ENCODE measurements around the gene BRAT1. TPM values are rescaled to one million over a fixed set of nuclear protein-coding genes. Genes with fewer than 3 reads are reported as not detected.

The BRAT1 gene
- total RNA-seq, 1 experiment from 2014 or later, result 50.0 TPM

- no peak for ATAC-seq
- H3K36me3 Mint-ChIP-seq, result peaks cover 51% of the 10 kb centered on the region
- ChIA-PET CTCF (interaction anchor here (1.4 kb wide), 1 partner anchor 135 kb away, joined by 3 read pairs; no protein-coding TSS in a partner anchor), POLR2A (interaction anchor here (0.7 kb wide), 1 partner anchor 53 kb away, joined by 4 read pairs; no protein-coding TSS in a partner anchor)
- no peaks in the 10 kb centered on the region for H3K9me3 Mint-ChIP-seq
- no peak overlapping the region for H3K27ac Mint-ChIP-seq
- DNase-seq (ENCODE audit: low spot score), result no peak
- H3K4me3 Mint-ChIP-seq, result no peak overlapping the region
- H3K27me3 Mint-ChIP-seq (ENCODE audit: low read depth), result no peaks in the 10 kb centered on the region
- TF ChIP-seq IRF2 (CRISPR knock-in tag; IDR thresholded peaks at IDR 0.05; ENCODE audit: borderline replicate concordance, low read depth), result no peak
- TF ChIP-seq JAZF1 (CRISPR knock-in tag; IDR thresholded peaks at IDR 0.05), result no peak
- no peak for TF ChIP-seq ZNF532 (CRISPR knock-in tag; IDR thresholded peaks at IDR 0.05; ENCODE audit: borderline replicate concordance)
- TF ChIP-seq ZNF121 (CRISPR knock-in tag; IDR thresholded peaks at IDR 0.05), result peak; percentile 55; the same call in 1 of the 2 replicates
- no peak for TF ChIP-seq CBFB (CRISPR knock-in tag; IDR thresholded peaks at IDR 0.05; ENCODE audit: low read depth)
- no peak for TF ChIP-seq E2F1 (CRISPR knock-in tag; IDR thresholded peaks at IDR 0.05)
- TF ChIP-seq ZNF317 (CRISPR knock-in tag; IDR thresholded peaks at IDR 0.05; ENCODE audit: borderline replicate concordance, low read depth), result no peak
- TF ChIP-seq TEAD1 (CRISPR knock-in tag; IDR thresholded peaks at IDR 0.05), result no peak
- TF ChIP-seq ETV6 (CRISPR knock-in tag; IDR thresholded peaks at IDR 0.05), result no peak
- 0 out of 2 replicates have a peak, but pooled peaks have one; percentile 47 for TF ChIP-seq FOXP1 (CRISPR knock-in tag; IDR thresholded peaks at IDR 0.05; ENCODE audit: borderline replicate concordance)
- no peak for TF ChIP-seq GRHL2 (CRISPR knock-in tag; IDR thresholded peaks at IDR 0.05; ENCODE audit: insufficient replicate concordance, severe bottlenecking)
- TF ChIP-seq ZBTB43 (CRISPR knock-in tag; IDR thresholded peaks at IDR 0.05), result no peak
- TF ChIP-seq IRF1 (CRISPR knock-in tag; IDR thresholded peaks at IDR 0.05), result no peak
- no peaks in the 10 kb centered on the region for H3K4me1 Mint-ChIP-seq
Measured at GRCh38 chr7:2545746-2546425, 9.4 kb downstream of the BRAT1 start.

GRCh38 chr7:2544541-2545188, 10.7 kb downstream of the BRAT1 start:
- H3K9me3 Mint-ChIP-seq, result no peaks in the 10 kb centered on the region
- no peak overlapping the region for H3K4me3 Mint-ChIP-seq
- DNase-seq (ENCODE audit: low spot score) (no peak), ATAC-seq (no peak)
- no peaks in the 10 kb centered on the region for H3K27me3 Mint-ChIP-seq (ENCODE audit: low read depth)
- POLR2A ChIA-PET, result no interaction called here
- H3K4me1 Mint-ChIP-seq, result no peaks in the 10 kb centered on the region
- no peak overlapping the region for H3K27ac Mint-ChIP-seq
- peaks cover 44% of the 10 kb centered on the region for H3K36me3 Mint-ChIP-seq
- CTCF ChIA-PET, result interaction anchor here (1.4 kb wide), 1 partner anchor 136 kb away, joined by 3 read pairs; no protein-coding TSS in a partner anchor
- no peak for TF ChIP-seq IRF1 (CRISPR knock-in tag; IDR thresholded peaks at IDR 0.05)
- TF ChIP-seq RELA (CRISPR knock-in tag; IDR thresholded peaks at IDR 0.05; ENCODE audit: borderline replicate concordance), result no peak
- TF ChIP-seq NFATC4 (CRISPR knock-in tag; IDR thresholded peaks at IDR 0.05), result no peak
- no peak for TF ChIP-seq FOXP4 (CRISPR knock-in tag; IDR thresholded peaks at IDR 0.05)
- no peak for TF ChIP-seq HMGA2 (CRISPR knock-in tag; IDR thresholded peaks at IDR 0.05)
- TF ChIP-seq ZNF423 (CRISPR knock-in tag; IDR thresholded peaks at IDR 0.05), result no peak
- no peak for TF ChIP-seq TEAD1 (CRISPR knock-in tag; IDR thresholded peaks at IDR 0.05)
- TF ChIP-seq FOXP1 (CRISPR knock-in tag; IDR thresholded peaks at IDR 0.05; ENCODE audit: borderline replicate concordance), result no peak
- no peak for TF ChIP-seq TCF7 (CRISPR knock-in tag; IDR thresholded peaks at IDR 0.05; ENCODE audit: low read depth)
- TF ChIP-seq NR1H2 (CRISPR knock-in tag; IDR thresholded peaks at IDR 0.05), result no peak
- TF ChIP-seq E2F5 (CRISPR knock-in tag; IDR thresholded peaks at IDR 0.05), result no peak
- no peak for TF ChIP-seq ZNF263 (CRISPR knock-in tag; IDR thresholded peaks at IDR 0.05; ENCODE audit: low read depth)

All from WTC11 (cell line).